HEK293 (cell line): Measurements from ENCODE around the gene TOMM40L.

ENCODE experiments used
- AEBP2 ChIP-seq: fragments of 450-650 bp; formaldehyde crosslinking; IDR thresholded peaks from 2 replicates; pipeline ENCODE4 v1.5.1; 2016; ENCODE audit warnings: missing biosample characterization, missing genetic modification characterization, borderline replicate concordance
- ATF2 ChIP-seq: fragments of 450-650 bp; formaldehyde crosslinking; IDR thresholded peaks from 2 replicates; pipeline ENCODE4 v1.5.1; 2016; ENCODE audit warnings: missing biosample characterization, missing genetic modification characterization, low read depth
- CTCF ChIP-seq: fragments of 450-650 bp; formaldehyde crosslinking; IDR thresholded peaks from 2 replicates; pipeline ENCODE4 v1.5.1; 2016; ENCODE audit warnings: missing biosample characterization, missing genetic modification characterization
- PBX3 ChIP-seq: sonication (generic); formaldehyde crosslinking; IDR thresholded peaks from 2 replicates; pipeline ENCODE4 v1.8.1; 2022; ENCODE audit warnings: mild to moderate bottlenecking, moderate library complexity, missing genetic modification reagents
- PRDM10 ChIP-seq: fragments of 450-650 bp; formaldehyde crosslinking; IDR thresholded peaks from 2 replicates; pipeline ENCODE4 v1.5.1; 2016; ENCODE audit warnings: missing biosample characterization, missing genetic modification characterization
- REST ChIP-seq: fragments of 450-650 bp; formaldehyde crosslinking; IDR thresholded peaks from 2 replicates; pipeline ENCODE4 v1.5.1; 2016; ENCODE audit warnings: missing biosample characterization, missing genetic modification characterization
- WT1 ChIP-seq: fragments of 450-650 bp; formaldehyde crosslinking; IDR thresholded peaks from 2 replicates; pipeline ENCODE4 v1.5.1; 2016; ENCODE audit warnings: missing biosample characterization, missing genetic modification characterization
- ZBTB11 ChIP-seq: fragments of 450-650 bp; formaldehyde crosslinking; conservative IDR thresholded peaks from 2 replicates; pipeline ENCODE4 v1.5.1; 2016; ENCODE audit warnings: low read depth, missing biosample characterization, missing genetic modification characterization
- ZNF16 ChIP-seq: fragments of 450-650 bp; formaldehyde crosslinking; IDR thresholded peaks from 2 replicates; pipeline ENCODE4 v1.5.1; 2016; ENCODE audit warnings: low read depth, missing biosample characterization, missing genetic modification characterization
- ZNF274 ChIP-seq, 2 experiments: fragments of 200-500 bp in 1 of 2; fragments of 450-650 bp in 1 of 2; sonication (Bioruptor generic) in 1 of 2; formaldehyde crosslinking in 1 of 2; IDR thresholded peaks; 2 replicates each; pipeline versions ENCODE4 v1.5.1 to v1.6.1; 2014 to 2016; ENCODE audit warnings: borderline replicate concordance in 1 of 2, inconsistent platforms in 1 of 2, low read length in 1 of 2, missing biosample characterization in 1 of 2, missing genetic modification characterization in 1 of 2
- ZNF416 ChIP-seq: fragments of 450-650 bp; formaldehyde crosslinking; IDR thresholded peaks from 2 replicates; pipeline ENCODE4 v1.5.1; 2016; ENCODE audit warnings: missing biosample characterization, missing genetic modification characterization
- ZNF530 ChIP-seq: fragments of 450-650 bp; formaldehyde crosslinking; IDR thresholded peaks from 2 replicates; pipeline ENCODE4 v1.5.1; 2016; ENCODE audit warnings: low read depth, missing biosample characterization, missing genetic modification characterization
- ZNF629 ChIP-seq: fragments of 450-650 bp; formaldehyde crosslinking; IDR thresholded peaks from 2 replicates; pipeline ENCODE4 v1.5.1; 2017; ENCODE audit warnings: missing biosample characterization, missing genetic modification characterization
- ZNF654 ChIP-seq: fragments of 450-650 bp; formaldehyde crosslinking; IDR thresholded peaks from 2 replicates; pipeline ENCODE4 v1.5.1; 2016; ENCODE audit warnings: low read depth, missing biosample characterization, missing genetic modification characterization

GRCh38 chr1:161238039-161238473, 12.2 kb downstream of the TOMM40L start, which contains the start of gene NR1I3:
- TF ChIP-seq ZNF629 (tag by site-specific recombination) (no peak), CTCF (tag by site-specific recombination) (no peak), PRDM10 (tag by site-specific recombination) (no peak), PBX3 (CRISPR knock-in tag) (no peak), ZNF530 (tag by site-specific recombination) (no peak), WT1 (tag by site-specific recombination) (no peak), ZNF654 (tag by site-specific recombination) (no peak), ZNF274 (IDR thresholded peaks at IDR 0.05; ENCODE audit: low read length) (no peak), ZNF274 (tag by site-specific recombination; IDR thresholded peaks at IDR 0.05; ENCODE audit: borderline replicate concordance) (no peak), REST (tag by site-specific recombination) (no peak), AEBP2 (tag by site-specific recombination) (no peak), ZBTB11 (tag by site-specific recombination) (no peak), ATF2 (tag by site-specific recombination) (no peak), ZNF416 (tag by site-specific recombination) (no peak), ZNF16 (tag by site-specific recombination) (no peak)
